ENCODE results near the gene DNAH14.

- no peak for TF ChIP-seq CTCF (IDR thresholded peaks at IDR 0.05)
- TF ChIP-seq POLR2A (IDR thresholded peaks at IDR 0.05) = no peak
Observed at GRCh38 chr1:225300381-225300780, 370.9 kb downstream of the DNAH14 start.

All from adrenal gland (tissue), 5 donors.